ENCODE data around the gene NMT1. TPM values are rescaled to one million over a fixed set of nuclear protein-coding genes. Genes with fewer than 3 reads are reported as not detected.

NMT1 gene
- total RNA-seq, 1 donor from 2014 or later = 85.8 TPM

- no peak for DNase-seq (ENCODE audit: low spot score)
- Mint-ChIP-seq H3K36me3 (ENCODE audit: low read depth, unreplicated experiment) (peaks cover 19% of the 10 kb centered on the region), H3K4me3 (ENCODE audit: unreplicated experiment) (no peak overlapping the region), H3K27ac (ENCODE audit: unreplicated experiment) (no peak overlapping the region), H3K27me3 (ENCODE audit: unreplicated experiment) (no peaks in the 10 kb centered on the region), H3K4me1 (ENCODE audit: unreplicated experiment) (no peaks in the 10 kb centered on the region), H3K9me3 (ENCODE audit: unreplicated experiment) (no peaks in the 10 kb centered on the region)
- no peak for TF ChIP-seq CTCF (IDR thresholded peaks at IDR 0.05; ENCODE audit: unreplicated experiment)
Measured at GRCh38 chr17:45086865-45087503, 25.9 kb downstream of the NMT1 start.

GRCh38 chr17:45087504-45087975 is 26.4 kb downstream of the NMT1 start:
- Mint-ChIP-seq H3K27ac (ENCODE audit: unreplicated experiment) (no peak overlapping the region), H3K9me3 (ENCODE audit: unreplicated experiment) (no peaks in the 10 kb centered on the region), H3K4me1 (ENCODE audit: unreplicated experiment) (no peaks in the 10 kb centered on the region), H3K4me3 (ENCODE audit: unreplicated experiment) (no peak overlapping the region), H3K36me3 (ENCODE audit: low read depth, unreplicated experiment) (peaks cover 22% of the 10 kb centered on the region), H3K27me3 (ENCODE audit: unreplicated experiment) (no peaks in the 10 kb centered on the region)
- TF ChIP-seq CTCF (IDR thresholded peaks at IDR 0.05; ENCODE audit: unreplicated experiment) = no peak
- no peak for DNase-seq (ENCODE audit: low spot score)

- peaks cover 25% of the 10 kb centered on the region for H3K36me3 Mint-ChIP-seq (ENCODE audit: low read depth, unreplicated experiment)
Measured at GRCh38 chr17:45087978-45088377, 26.9 kb downstream of the NMT1 start.

GRCh38 chr17:45088741-45089140 is 27.6 kb downstream of the NMT1 start:
- no peak for DNase-seq (ENCODE audit: low spot score)
- Mint-ChIP-seq H3K9me3 (ENCODE audit: unreplicated experiment) (no peaks in the 10 kb centered on the region), H3K27me3 (ENCODE audit: unreplicated experiment) (no peaks in the 10 kb centered on the region), H3K4me3 (ENCODE audit: unreplicated experiment) (no peak overlapping the region), H3K27ac (ENCODE audit: unreplicated experiment) (no peak overlapping the region), H3K4me1 (ENCODE audit: unreplicated experiment) (no peaks in the 10 kb centered on the region), H3K36me3 (ENCODE audit: low read depth, unreplicated experiment) (peaks cover 30% of the 10 kb centered on the region)
- TF ChIP-seq CTCF (IDR thresholded peaks at IDR 0.05; ENCODE audit: unreplicated experiment) = no peak

More at GRCh38 chr17:45087978-45088377, 26.9 kb downstream of the NMT1 start:
- no peak for TF ChIP-seq CTCF (IDR thresholded peaks at IDR 0.05; ENCODE audit: unreplicated experiment)
- Mint-ChIP-seq H3K9me3 (ENCODE audit: unreplicated experiment) (no peaks in the 10 kb centered on the region), H3K4me3 (ENCODE audit: unreplicated experiment) (no peak overlapping the region), H3K4me1 (ENCODE audit: unreplicated experiment) (no peaks in the 10 kb centered on the region), H3K27ac (ENCODE audit: unreplicated experiment) (no peak overlapping the region), H3K27me3 (ENCODE audit: unreplicated experiment) (no peaks in the 10 kb centered on the region)
- no peak for DNase-seq (ENCODE audit: low spot score)

- H3K36me3 Mint-ChIP-seq (ENCODE audit: low read depth, unreplicated experiment) = peaks cover 42% of the 10 kb centered on the region
- no peaks in the 10 kb centered on the region for H3K9me3 Mint-ChIP-seq (ENCODE audit: unreplicated experiment)
- no peak for DNase-seq (ENCODE audit: low spot score)
- H3K4me3 Mint-ChIP-seq (ENCODE audit: unreplicated experiment) = peak overlapping the region; percentile 22
- no peak for TF ChIP-seq CTCF (IDR thresholded peaks at IDR 0.05; ENCODE audit: unreplicated experiment)
- no peaks in the 10 kb centered on the region for H3K4me1 Mint-ChIP-seq (ENCODE audit: unreplicated experiment)
- H3K27ac Mint-ChIP-seq (ENCODE audit: unreplicated experiment) = peak overlapping the region; percentile 6
- H3K27me3 Mint-ChIP-seq (ENCODE audit: unreplicated experiment) = peaks cover 2% of the 10 kb centered on the region
Measured at GRCh38 chr17:45090711-45091110, 29.6 kb downstream of the NMT1 start.

Data from endothelial cell (in vitro differentiated cells).